Measurements from ENCODE around the gene SLC2A3.

- TF ChIP-seq CTCF (conservative IDR thresholded peaks at IDR 0.05; ENCODE audit: low read length): no peak
- no peak for TF ChIP-seq EZH2phosphoT487 (IDR thresholded peaks at IDR 0.05; ENCODE audit: borderline replicate concordance)
These were observed 4.9 kb upstream of the SLC2A3 start for GRCh38 chr12:7940906-7941305.

All from Loucy (cell line).